Ovary (tissue), 3 donors: ENCODE measurements around the gene THRA.

ENCODE experiments used
- CTCF ChIP-seq, 3 donors: fragments of 450-650 bp in 2 of 3; fragments of 200-600 bp in 1 of 3; IDR thresholded peaks; one replicate each; pipeline versions ENCODE4 v1.5.1 to v1.8.0; 2016 to 2022; ENCODE audit warnings: antibody characterized with exemption in 3 of 3, mild to moderate bottlenecking in 1 of 3
- EP300 ChIP-seq: sonication (generic); formaldehyde crosslinking; IDR thresholded peaks from one replicate; pipeline ENCODE4 v1.6.1; 2017; ENCODE audit warnings: antibody characterized with exemption
- donor health status: DM: no; HTN: no; CAD: no.

GRCh38 chr17:40087903-40088718 is 25.3 kb downstream of the THRA start:
- TF ChIP-seq EP300 (no peak), CTCF (IDR thresholded peaks at IDR 0.05) (no peak)
